ENCODE measurements around the gene DTX1.

- TF ChIP-seq CTCF (CRISPR knock-in tag; IDR thresholded peaks at IDR 0.05), result no peak
- TF ChIP-seq DZIP1 (CRISPR knock-in tag; IDR thresholded peaks at IDR 0.05), result no peak
- TF ChIP-seq MXI1 (IDR thresholded peaks at IDR 0.05; ENCODE audit: borderline replicate concordance, low read depth, low read length), result no peak
- no peak for TF ChIP-seq ZBTB3 (CRISPR knock-in tag; IDR thresholded peaks at IDR 0.05; ENCODE audit: borderline replicate concordance, low read depth)
- TF ChIP-seq ZBTB20 (CRISPR knock-in tag; IDR thresholded peaks at IDR 0.05; ENCODE audit: borderline replicate concordance, low read depth), result no peak
- TF ChIP-seq POLR2A (IDR thresholded peaks at IDR 0.05; ENCODE audit: insufficient read depth in 1 of 2, low read depth in 2 of 2, low read length in 2 of 2), result no peak
- no peak for TF ChIP-seq HDAC2 (CRISPR knock-in tag; IDR thresholded peaks at IDR 0.05)
- no peak for TF ChIP-seq TBX2 (CRISPR knock-in tag; IDR thresholded peaks at IDR 0.05; ENCODE audit: borderline replicate concordance)
- no peak for TF ChIP-seq FOXM1 (CRISPR knock-in tag; IDR thresholded peaks at IDR 0.05)
- TF ChIP-seq FIP1L1 (IDR thresholded peaks at IDR 0.05; ENCODE audit: borderline replicate concordance, insufficient read depth, low read depth, low read length), result no peak
- TF ChIP-seq ATF2 (CRISPR knock-in tag; IDR thresholded peaks at IDR 0.05), result no peak
- TF ChIP-seq YY1 (IDR thresholded peaks at IDR 0.05; ENCODE audit: insufficient read depth, insufficient replicate concordance, low read depth, low read length), result no peak
- TF ChIP-seq JUND (CRISPR knock-in tag; IDR thresholded peaks at IDR 0.05), result no peak
- TF ChIP-seq NR0B2 (CRISPR knock-in tag; IDR thresholded peaks at IDR 0.05), result no peak
These were observed 13.8 kb downstream of the DTX1 start for GRCh38 chr12:113070117-113070906.

All from HepG2 (cell line).